GM10266 (cell line): Measurements from ENCODE around the gene ARHGEF10L.

Experiments used
- DNase-seq: peaks from one replicate; pipeline ENCODE4 v3.0.0; 2012; ENCODE audit errors: extremely low spot score
- CTCF ChIP-seq: IDR thresholded peaks from 2 replicates; pipeline ENCODE4 v1.5.1; 2012; ENCODE audit warnings: mild to moderate bottlenecking, low read depth; ENCODE audit not compliant: control insufficient read depth, insufficient read depth; ENCODE audit errors: missing control alignments

ARHGEF10L gene

GRCh38 chr1:17507915-17508314 is 31.6 kb upstream of the ARHGEF10L start:
- DNase-seq: no peak
- TF ChIP-seq CTCF: no peak

GRCh38 chr1:17509363-17509762 is 30.1 kb upstream of the ARHGEF10L start:
- TF ChIP-seq CTCF: no peak
- DNase-seq: no peak

- TF ChIP-seq CTCF: no peak
- no peak for DNase-seq
Measured at GRCh38 chr1:17510138-17510537, 29.4 kb upstream of the ARHGEF10L start.

- no peak for TF ChIP-seq CTCF
- DNase-seq: no peak
Measured at GRCh38 chr1:17511188-17511587, 28.3 kb upstream of the ARHGEF10L start.

- no peak for TF ChIP-seq CTCF
- DNase-seq: no peak
Measured at GRCh38 chr1:17513131-17513530, 26.4 kb upstream of the ARHGEF10L start.

GRCh38 chr1:17514776-17515175 is 24.7 kb upstream of the ARHGEF10L start:
- no peak for DNase-seq
- no peak for TF ChIP-seq CTCF

GRCh38 chr1:17515902-17516301 is 23.6 kb upstream of the ARHGEF10L start:
- no peak for DNase-seq
- TF ChIP-seq CTCF: no peak
